Fibroblast of pulmonary artery (primary cell): Measurements from ENCODE around the gene TICAM2.
A peak's percentile ranks its signal among the peaks of the same experiment; 100 is the strongest.

Experiments
- DNase-seq: peaks from one replicate; pipeline ENCODE4 v3.0.0-alpha.2; 2010; ENCODE audit warnings: low read depth
- H3K4me3 ChIP-seq: replicated peaks from 2 replicates; pipeline ENCODE4 v1.5.1; 2011; ENCODE audit warnings: low read depth, mild to moderate bottlenecking, control low read depth, low read length, moderate library complexity
- TF ChIP-seq, protein P1 (sequence below): IDR thresholded peaks from 2 replicates; pipeline ENCODE4 v1.5.1; 2011; ENCODE audit warnings: mild to moderate bottlenecking, control low read depth, low read length, inconsistent platforms; ENCODE audit errors: missing control alignments

The TICAM2 gene

DNA sequence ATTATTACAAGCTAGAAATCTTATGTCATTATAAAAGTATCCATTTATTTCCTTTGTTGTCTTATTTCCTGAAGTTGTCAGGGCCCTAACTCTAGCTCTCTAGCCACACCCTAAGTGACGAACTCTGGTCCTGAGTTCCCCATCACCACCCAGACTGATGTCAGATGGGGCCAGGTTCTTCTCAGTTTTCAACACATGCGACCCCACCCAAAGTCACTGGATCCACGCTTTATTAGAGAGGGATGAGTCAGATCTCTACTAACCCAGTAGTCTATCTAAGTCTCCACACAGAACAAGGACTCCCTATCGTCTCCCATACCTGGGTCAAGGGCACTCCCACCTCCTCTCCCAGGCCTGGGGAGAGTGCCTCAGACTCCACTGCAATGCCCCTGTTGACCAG lies 50.9 kb downstream of the TICAM2 start:
- peak; percentile 60 for DNase-seq
- TF ChIP-seq, protein P1, sequence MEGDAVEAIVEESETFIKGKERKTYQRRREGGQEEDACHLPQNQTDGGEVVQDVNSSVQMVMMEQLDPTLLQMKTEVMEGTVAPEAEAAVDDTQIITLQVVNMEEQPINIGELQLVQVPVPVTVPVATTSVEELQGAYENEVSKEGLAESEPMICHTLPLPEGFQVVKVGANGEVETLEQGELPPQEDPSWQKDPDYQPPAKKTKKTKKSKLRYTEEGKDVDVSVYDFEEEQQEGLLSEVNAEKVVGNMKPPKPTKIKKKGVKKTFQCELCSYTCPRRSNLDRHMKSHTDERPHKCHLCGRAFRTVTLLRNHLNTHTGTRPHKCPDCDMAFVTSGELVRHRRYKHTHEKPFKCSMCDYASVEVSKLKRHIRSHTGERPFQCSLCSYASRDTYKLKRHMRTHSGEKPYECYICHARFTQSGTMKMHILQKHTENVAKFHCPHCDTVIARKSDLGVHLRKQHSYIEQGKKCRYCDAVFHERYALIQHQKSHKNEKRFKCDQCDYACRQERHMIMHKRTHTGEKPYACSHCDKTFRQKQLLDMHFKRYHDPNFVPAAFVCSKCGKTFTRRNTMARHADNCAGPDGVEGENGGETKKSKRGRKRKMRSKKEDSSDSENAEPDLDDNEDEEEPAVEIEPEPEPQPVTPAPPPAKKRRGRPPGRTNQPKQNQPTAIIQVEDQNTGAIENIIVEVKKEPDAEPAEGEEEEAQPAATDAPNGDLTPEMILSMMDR, result no peak
- H3K4me3 ChIP-seq, result no peak overlapping the region

DNA sequence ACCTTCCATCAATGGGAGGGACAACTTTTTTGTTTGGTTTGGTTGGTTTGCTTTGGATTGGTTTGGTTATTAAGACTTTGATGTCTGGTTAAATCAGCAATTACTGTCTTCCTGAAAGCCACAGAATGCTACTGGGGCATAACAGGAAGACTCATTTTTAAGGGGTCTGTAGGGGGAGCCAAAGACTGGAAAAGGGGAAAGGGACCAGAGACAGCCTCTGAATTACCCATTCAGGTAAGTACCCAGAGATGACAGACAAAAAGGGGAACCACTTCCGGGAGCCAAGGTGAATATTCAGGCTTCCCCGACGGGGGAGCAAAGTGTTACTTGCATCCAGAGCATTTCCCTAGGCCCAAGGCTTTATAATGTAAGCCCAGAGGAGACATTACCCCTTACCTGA lies 53.1 kb downstream of the TICAM2 start:
- no peak overlapping the region for H3K4me3 ChIP-seq
- DNase-seq, result peak; percentile 58
- TF ChIP-seq, protein P1, result peak; percentile 56

DNA sequence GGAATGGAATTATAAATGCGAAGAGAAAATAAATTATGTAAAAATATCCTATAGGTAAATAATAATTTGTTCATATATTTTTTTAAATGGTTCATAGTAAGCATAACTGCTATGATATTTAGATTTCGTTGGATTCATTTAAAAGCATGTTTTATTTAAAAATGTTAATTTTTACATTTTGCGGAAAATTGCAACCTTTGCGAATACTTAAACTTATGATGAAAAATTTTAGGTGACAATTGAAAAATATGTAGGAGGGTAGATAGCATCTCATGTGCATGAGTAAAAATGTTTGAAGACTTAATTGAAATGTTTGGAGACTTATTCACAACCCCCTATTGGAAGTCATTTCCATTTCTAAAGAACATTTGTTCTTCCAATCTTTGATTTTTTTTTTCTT lies 53.6 kb downstream of the TICAM2 start:
- TF ChIP-seq, protein P1, result no peak
- H3K4me3 ChIP-seq, result no peak overlapping the region
- no peak for DNase-seq

DNA sequence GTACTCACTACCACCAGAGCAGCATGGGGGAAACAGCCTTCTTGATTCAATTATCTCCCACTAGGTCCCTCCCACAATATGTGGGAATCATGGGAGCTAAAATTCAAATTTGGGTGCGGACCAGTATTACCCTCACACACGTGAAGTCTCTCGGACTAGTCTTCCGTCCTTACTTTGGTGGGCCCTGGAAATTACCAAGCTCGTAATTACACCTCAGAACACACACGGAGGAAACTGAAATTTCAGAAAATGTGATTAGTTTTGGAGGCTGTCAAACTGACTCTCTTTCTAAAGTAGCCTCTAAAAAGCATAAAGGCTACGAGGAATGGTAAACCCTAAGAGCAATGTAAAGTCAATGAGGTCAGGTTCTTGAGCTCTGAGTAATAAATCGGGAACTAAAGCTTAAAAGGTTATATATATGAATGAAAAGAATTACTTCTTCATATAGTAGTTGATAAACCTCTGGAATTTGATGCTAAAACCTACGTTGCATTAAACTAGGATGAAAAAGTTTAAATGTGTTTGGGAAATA lies 56.9 kb downstream of the TICAM2 start:
- TF ChIP-seq, protein P1, result no peak
- H3K4me3 ChIP-seq, result no peak overlapping the region
- no peak for DNase-seq

DNA sequence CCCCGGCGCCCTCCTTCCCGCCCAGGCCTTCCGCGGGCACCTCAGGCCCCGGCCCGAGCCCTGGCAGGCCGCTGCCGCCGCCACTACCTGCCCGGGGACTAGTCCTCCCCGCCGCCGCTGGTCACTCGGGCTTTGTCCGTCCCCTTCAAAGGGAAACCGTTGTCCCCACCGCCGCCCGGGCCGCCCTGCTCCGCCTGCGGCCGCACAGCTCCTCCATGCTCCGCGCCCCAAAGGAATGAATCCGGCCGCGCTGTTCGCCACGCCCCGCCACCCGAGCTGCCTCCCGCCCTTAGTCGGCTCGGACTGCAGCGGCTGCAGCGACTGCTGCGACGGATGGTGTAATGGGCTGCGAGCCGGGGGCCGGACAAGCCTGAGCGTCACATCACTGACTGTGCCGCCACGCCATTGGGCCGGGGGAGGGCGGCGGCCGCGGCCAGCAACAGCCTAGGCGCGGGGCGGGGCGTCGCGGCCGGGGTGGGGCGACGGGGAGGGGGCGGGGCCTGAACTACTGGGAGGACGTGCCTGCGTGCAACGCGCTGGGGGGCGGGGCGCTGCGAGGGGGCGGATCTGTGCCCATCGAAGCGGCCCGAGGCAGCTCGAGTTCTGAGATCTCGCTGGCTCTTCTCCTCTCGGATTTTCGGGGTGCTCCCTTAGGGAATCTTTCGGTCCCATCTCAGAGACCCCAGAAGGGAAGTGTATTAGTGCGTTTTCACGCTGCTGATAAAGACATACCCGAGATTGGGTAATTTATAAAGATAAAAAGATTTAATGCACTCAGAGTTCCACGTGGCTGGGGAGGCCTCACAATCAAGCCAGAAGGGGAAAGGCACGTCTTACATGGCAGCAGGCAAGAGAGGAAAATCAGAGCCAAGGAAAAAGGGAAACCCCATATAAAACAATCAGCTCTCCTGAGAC lies 57.6 kb downstream of the TICAM2 start, which contains the start of gene FEM1C:
FEM1C (minus strand) TSS at position 340 of the 915 bp plus-strand sequence. CDS start 1,282 bp downstream, outside the sequence.
- H3K4me3 ChIP-seq, result peak within 1 kb of the TSS; percentile 92
- TF ChIP-seq, protein P1, result no peak
- DNase-seq, result peak; percentile 98

DNA sequence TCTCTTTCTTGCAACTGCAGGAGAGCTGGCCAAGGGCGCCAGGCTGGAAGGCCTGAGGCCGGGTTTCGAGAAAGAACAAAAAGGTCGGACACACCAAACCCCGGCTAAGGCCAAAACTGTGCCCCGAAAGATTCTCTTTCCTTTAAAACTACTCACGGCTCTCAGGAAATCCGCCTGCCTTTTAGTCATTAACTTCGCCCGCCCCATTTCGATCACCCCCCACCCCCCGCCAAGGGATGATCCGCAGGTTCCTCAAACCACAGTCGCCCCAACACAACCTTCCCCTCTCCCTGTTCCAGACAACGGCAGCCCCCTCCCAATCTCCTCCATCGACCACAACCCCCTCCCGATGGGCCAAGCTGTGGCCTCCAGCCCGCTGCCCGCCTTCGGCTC lies 58.2 kb downstream of the TICAM2 start:
- H3K4me3 ChIP-seq, result peak overlapping the region; percentile 92
- TF ChIP-seq, protein P1, result no peak
- no peak for DNase-seq
